Right lobe of liver (tissue), 4 donors: ENCODE measurements around the gene BEGAIN.

Experiments
- CTCF ChIP-seq, 4 donors: fragments of 200-600 bp in 3 of 4; fragments of 450-650 bp in 1 of 4; IDR thresholded peaks; one replicate each; pipeline versions ENCODE4 v1.5.1 to v1.8.0; 2016 to 2022; ENCODE audit warnings: antibody characterized with exemption in 4 of 4, mild to moderate bottlenecking in 2 of 4
- POLR2A ChIP-seq: fragments of 450-650 bp; IDR thresholded peaks from one replicate; pipeline ENCODE4 v1.6.1; 2017; ENCODE audit warnings: antibody characterized with exemption, mild to moderate bottlenecking
- donor health status: DM: no; HTN: no; CAD: no.
- donor health status: DM: no; HTN: no; CAD: no.
- donor health status: DM: no; HTN: yes; CAD: no.

GRCh38 chr14:100526632-100527031 lies 60.6 kb downstream of the BEGAIN start:
- no peak for TF ChIP-seq CTCF (IDR thresholded peaks at IDR 0.05)
- TF ChIP-seq POLR2A: no peak
